ENCODE results near the gene ERAL1.
"Not testable (repeated sequence)": the region's sequence is repeated elsewhere in the genome, so short reads cannot be mapped to it uniquely, and the experiment has no call there.

Gene ERAL1

GRCh38 chr17:28897769-28898526 lies 43.1 kb downstream of the ERAL1 start:
- peak in 1 of 3 donors; percentile 31 for DNase-seq (ENCODE audit: low read depth in 3 of 3, low spot score in 1 of 3)

GRCh38 chr17:28898527-28898955 lies 43.7 kb downstream of the ERAL1 start:
- DNase-seq (ENCODE audit: low read depth in 3 of 3, low spot score in 1 of 3) = no peak

- DNase-seq (ENCODE audit: low read depth in 3 of 3, low spot score in 1 of 3) = no peak
Observed at GRCh38 chr17:28899212-28899815, 44.5 kb downstream of the ERAL1 start.

GRCh38 chr17:28900986-28901726 lies 46.3 kb downstream of the ERAL1 start:
- no peak for DNase-seq (ENCODE audit: low read depth in 3 of 3, low spot score in 1 of 3)

GRCh38 chr17:28901866-28902818 lies 47.3 kb downstream of the ERAL1 start:
- DNase-seq (ENCODE audit: low read depth in 3 of 3, low spot score in 1 of 3) = peak in 2 of 3 donors; percentile 25 to 43

GRCh38 chr17:28902819-28903545 lies 48.2 kb downstream of the ERAL1 start, which contains the start of gene DHRS13:
Gene DHRS13 (minus strand): TSS chr17:28903079. CDS start chr17:28902944, 135 bp downstream.
- peak; percentile 85 to 93 (median 90) for DNase-seq (ENCODE audit: low read depth in 3 of 3, low spot score in 1 of 3)

- DNase-seq (ENCODE audit: low read depth in 3 of 3, low spot score in 1 of 3) = not testable (repeated sequence)
Observed at GRCh38 chr17:28903546-28903841, 48.7 kb downstream of the ERAL1 start.

GRCh38 chr17:28904800-28905199 lies 50.0 kb downstream of the ERAL1 start:
- no peak for DNase-seq (ENCODE audit: low read depth in 3 of 3, low spot score in 1 of 3)

GRCh38 chr17:28906276-28906675 lies 51.5 kb downstream of the ERAL1 start:
- DNase-seq (ENCODE audit: low read depth in 3 of 3, low spot score in 1 of 3) = no peak

- no peak for DNase-seq (ENCODE audit: low read depth in 3 of 3, low spot score in 1 of 3)
Observed at GRCh38 chr17:28906706-28907438, 52.1 kb downstream of the ERAL1 start.

- no peak for DNase-seq (ENCODE audit: low read depth in 3 of 3, low spot score in 1 of 3)
Observed at GRCh38 chr17:28907709-28908475, 53.1 kb downstream of the ERAL1 start.

- no peak for DNase-seq (ENCODE audit: low read depth in 3 of 3, low spot score in 1 of 3)
Observed at GRCh38 chr17:28908640-28909167, 53.9 kb downstream of the ERAL1 start.

GRCh38 chr17:28910534-28910933 lies 55.7 kb downstream of the ERAL1 start:
- no peak for DNase-seq (ENCODE audit: low read depth in 3 of 3, low spot score in 1 of 3)
